GM19025 (cell line): ENCODE results near the gene C19orf73.
"Not testable (repeated sequence)": the region's sequence is repeated elsewhere in the genome, so short reads cannot be mapped to it uniquely, and the experiment has no call there.

Experiments
- ATAC-seq: cut with Tn5 transposase; IDR thresholded peaks from one replicate; pipeline ENCODE4 v1.9.1; 2021; ENCODE audit warnings: mild to moderate bottlenecking, low read depth, moderate library complexity; ENCODE audit not compliant: unreplicated experiment

C19orf73 gene

DNA sequence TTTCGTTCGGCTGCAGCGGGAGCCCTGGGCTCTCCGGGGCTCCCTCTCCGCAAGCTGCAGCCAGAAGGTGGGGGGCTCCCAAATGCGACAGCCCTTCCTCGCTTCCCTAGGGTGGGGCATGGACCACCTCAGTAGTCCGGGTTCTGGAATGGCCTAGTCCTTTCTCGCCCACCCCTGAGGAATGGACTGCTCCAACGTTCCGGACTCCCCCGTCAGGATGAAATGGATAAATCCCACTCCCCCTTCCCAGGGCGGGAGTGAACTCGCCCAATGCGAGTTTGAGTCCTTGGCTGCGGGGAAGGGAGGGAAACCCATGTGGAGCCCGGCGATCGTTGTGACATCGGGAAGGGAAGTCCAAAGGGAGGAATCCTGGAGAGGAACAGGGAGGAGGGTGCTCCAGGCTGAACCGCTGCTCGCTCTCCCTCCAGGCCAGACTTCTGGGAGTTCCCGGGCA is 30.7 kb upstream of the C19orf73 start:
- no peak for ATAC-seq

DNA sequence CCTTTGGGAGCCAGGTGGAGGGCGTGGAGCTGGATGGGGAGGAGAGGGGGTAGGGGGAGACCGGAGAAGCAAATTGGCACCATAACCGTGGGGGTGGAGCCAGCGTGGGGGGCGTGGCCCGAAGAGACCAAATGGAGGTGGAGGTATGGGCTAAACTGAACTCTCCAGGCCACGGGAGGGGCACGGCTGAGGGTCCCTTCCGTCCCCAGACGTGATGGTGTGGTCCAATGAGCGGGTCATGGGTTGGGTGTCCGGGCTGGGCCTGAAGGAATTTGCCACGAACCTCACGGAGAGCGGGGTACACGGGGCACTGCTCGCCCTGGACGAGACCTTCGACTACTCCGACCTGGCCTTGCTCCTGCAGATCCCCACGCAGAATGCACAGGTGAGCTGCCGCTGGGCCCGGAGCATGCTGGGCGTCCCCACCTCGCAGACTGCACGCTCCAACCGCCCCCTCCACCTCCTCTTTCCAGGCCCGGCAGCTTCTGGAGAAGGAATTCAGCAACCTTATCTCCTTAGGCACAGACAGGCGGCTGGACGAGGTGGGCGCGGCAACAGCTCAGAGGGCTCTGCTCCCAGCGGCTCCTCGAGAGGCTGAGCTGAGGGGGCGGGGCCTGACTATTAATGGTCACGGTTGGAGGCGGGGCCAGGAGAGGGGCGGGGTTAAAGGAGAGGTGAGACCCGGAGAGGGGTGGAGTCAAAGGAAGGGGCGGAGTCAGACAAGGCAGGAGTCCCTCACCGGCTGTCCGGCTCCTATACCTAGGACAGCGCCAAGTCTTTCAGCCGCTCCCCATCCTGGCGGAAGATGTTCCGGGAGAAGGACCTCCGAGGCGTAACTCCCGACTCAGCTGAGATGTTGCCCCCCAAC is 30.1 kb upstream of the C19orf73 start:
- no peak for ATAC-seq

DNA sequence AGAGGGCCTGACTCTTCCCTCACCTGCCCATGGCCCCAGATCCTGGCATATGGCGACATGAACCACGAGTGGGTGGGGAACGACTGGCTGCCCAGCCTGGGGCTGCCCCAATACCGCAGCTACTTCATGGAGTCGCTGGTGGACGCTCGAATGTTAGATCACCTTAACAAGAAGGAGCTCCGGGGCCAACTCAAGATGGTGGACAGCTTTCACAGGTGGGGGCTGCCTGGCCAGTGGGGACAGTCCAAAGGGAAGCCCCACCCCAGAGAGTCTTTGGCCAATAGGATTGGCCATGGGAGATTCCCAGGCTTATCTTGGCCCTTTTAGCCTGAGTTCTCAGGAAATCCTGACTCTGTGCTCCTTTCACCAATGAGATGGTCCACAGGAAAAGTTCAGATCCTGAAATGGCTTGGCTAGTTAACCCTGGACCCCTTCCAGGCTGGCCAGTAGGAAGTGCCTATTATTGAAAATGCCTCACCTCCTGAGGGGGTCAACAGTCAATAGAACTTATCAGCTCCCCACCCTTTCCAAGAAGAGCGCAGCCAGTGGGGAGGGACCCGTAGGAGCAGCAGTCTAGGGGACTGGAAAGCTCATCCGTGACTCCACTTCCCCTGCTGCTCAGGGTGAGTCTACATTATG is 29.2 kb upstream of the C19orf73 start:
- no peak for ATAC-seq

DNA sequence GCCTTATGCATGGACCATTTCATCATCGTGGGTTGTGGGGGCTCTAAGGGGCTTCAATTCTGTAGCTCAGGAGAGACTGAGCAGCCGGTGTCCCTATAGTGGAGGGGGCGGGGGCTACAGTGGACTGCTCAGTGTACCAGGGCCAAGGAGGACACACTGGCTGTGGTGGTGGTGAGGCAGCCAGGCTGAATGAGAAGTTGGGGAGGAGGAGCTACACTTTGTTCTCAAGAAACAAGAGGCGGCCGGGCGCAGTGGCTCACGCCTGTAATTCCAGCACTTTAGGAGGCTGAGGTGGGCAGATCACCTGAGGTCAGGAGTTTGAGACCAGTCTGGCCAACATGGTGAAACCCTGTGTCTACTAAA is 27.4 kb upstream of the C19orf73 start:
- not testable (repeated sequence) for ATAC-seq

DNA sequence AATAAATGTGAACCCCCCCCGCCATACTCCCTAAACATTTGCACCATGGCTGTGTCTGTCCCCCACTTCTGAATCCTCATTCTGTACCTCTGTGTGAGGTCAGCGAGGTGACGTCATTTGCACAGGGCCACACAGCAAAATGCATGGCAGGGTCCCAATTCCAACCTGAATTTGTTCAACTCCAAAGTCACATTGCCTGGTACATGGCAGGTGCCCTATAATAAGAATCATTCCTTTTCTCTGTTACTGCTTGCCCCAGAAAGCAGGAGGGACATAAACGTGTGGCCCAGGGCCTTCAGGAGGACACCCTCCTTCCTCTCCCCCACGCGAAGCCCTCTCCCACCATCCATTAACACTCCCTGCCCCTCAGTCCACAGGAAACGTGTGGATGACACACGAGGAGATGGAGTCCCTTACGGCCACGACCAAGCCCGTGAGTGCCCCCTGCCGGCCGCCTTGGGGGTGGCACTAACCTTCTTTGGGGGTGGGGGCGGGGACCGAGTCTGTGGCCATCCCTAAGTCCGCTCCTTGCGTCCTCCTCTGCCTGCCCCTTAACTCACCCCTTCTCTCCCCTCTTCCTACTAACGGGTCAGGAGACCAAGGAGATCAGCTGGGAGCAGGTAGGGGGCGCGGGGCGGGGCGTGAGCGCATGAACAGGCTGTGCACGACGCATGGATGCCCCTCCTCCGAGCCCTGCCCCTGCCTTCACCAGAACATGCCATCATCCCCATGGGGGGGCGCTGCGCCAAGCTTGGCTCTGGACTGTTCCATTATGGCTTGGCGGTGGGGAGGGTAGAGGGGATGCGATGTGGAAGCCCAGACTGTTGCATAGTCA is 26.8 kb upstream of the C19orf73 start:
- ATAC-seq: no peak

DNA sequence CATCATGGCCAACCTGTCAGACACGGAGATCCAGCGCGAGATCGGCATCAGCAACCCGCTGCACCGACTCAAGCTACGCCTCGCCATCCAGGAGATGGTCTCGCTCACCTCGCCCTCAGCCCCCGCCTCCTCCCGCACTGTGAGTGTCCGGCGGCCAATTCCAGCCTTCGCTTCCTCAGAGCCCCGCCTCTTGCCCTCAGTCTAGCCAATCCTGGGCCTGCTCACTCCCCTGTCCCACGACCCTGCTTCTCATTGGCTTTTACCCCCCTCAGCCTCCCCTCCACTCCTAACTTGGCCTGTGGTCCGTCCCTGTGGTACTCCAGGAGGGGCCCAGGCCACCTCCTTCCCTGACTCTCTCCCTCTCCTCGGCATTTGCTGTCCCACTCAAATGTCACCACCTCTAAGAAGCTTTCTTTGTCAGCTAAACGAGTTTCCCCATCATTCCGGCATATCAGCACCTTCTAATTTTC is 24.0 kb upstream of the C19orf73 start:
- ATAC-seq: no peak

DNA sequence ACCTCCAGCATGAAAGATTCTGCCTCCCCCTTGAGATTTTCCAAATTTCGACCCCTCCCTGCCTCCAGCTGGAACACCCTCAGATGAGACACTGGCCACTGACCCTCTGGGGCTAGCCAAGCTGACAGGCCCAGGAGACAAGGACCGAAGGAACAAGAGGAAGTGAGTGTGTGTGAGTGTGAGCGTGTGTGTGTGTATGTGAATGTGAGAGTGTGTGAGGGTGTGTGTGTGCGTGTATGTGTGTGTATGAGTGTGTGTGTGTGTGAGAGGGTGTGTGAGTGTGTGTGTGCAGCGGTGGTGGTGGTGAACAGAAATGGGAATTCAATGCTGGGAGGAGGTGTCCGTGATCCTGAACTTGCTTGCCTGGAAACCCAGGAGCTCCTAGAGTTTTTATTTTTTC is 22.4 kb upstream of the C19orf73 start:
- ATAC-seq: no peak

DNA sequence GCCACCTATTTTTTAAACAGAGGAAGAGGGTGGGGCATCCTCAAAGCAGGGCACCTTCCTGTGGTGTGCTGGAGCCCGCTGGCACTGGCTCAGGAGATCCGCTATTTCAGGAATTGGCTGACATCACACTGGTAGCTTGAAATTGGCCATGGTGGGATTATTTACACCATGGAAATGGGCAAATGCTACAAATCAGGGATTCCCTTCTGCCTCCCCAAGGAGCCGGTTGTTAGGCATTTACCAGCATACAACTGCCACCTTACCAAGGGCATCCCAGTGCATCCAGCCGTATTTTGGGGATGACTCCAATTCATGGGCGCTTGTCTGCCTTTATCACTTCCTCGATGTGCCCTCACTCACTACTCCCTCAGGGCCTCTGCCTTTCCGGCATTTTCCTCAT is 22.0 kb upstream of the C19orf73 start:
- no peak for ATAC-seq

DNA sequence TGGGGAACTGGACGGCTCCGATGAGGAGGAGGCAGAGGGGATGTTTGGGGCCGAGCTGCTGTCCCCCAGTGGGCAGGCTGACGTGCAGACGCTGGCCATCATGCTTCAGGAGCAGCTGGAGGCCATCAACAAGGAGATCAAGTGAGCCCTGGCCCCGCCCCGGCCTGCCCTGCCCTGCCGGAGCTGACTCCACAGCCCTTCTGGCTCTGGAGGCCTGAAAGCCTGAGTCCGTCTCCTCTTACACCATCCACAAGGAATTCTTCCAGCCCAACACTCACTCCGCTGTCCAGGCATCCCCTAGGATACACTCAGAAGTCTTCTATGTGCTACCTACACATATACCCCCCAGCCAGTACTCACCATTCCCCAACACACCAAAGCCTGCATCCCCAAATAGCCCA is 17.8 kb upstream of the C19orf73 start:
- no peak for ATAC-seq

DNA sequence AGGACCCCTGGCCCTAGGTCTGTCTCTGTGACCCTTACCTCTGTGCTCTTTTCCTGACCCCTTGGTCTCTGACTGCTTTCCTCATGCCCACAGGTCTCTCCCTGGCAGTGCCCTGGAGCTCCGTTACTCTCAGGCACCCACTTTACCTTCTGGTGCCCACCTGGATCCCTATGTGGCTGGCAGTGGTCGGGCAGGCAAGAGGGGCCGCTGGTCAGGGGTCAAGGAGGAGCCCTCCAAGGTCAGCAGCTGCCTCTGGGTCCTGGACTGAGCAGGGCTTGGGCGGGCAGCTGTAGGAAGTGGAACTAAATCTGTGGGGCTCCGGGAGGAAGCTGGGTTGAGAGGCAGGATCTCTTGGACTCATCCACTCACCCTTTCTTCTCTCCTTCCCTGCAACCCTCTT is 16.7 kb upstream of the C19orf73 start:
- ATAC-seq: no peak

DNA sequence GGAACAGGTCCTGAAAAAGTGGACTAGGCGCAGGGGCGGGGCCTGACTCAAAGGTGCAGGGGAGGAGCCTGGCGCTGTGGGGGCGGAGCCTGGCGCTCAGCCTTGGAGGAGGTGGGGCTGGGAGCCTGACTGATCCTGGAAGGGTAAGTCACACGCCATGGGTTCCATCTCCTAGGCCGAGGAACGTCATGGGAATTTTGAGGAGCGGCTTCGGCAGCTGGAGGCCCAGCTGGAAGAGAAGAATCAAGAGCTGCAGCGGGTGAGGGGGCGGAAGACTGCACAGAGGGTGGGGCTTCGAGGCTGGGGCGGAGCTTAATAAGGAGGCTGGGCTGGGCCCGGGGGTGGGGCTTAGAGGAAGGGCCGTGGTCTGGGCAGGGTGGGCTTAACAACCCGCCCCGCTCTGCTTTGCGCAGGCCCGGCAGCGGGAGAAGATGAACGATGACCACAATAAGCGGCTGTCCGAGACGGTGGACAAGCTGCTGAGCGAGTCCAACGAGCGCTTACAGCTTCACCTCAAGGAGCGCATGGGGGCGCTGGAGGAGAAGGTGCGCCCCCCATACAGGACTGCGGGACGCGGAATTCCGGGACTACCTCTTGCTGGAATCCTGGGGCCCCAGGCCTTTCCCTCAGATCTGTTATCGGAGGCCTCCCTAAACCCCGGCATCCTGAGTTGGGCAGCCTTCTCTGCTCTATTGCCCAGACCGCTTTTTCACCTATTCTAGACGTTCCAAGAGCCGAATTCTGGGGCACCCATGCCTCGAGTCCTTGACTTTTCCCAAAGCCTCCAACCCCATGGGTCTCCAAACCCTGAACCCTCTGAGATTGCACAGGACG is 14.9 kb upstream of the C19orf73 start:
- no peak for ATAC-seq

DNA sequence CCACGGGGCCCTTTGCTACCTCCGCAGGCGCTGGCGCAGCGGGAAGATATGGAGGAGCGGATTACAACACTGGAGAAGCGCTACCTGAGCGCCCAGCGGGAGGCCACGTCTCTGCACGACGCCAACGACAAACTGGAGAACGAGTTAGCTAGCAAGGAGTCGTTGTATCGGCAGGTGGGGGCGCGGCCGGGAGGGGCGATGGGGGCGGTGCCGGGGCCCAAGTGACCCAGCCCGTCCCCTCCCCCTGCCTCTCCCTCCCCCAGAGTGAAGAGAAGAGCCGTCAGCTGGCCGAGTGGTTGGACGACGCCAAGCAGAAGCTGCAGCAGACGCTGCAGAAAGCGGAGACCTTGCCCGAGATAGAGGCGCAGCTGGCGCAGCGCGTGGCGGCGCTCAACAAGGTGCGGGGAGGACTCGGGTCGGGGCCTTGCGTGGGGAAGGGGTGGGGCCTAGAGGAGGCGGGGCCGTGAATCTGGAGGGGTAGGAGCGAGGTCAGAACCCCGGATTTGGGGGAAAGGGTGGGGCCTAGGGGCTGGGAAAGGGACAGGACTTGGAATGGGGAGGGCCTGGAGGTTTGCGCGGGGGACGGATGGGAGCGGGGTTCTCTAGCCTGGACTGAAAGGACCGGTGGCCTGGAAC is 14.1 kb upstream of the C19orf73 start:
- ATAC-seq: no peak

DNA sequence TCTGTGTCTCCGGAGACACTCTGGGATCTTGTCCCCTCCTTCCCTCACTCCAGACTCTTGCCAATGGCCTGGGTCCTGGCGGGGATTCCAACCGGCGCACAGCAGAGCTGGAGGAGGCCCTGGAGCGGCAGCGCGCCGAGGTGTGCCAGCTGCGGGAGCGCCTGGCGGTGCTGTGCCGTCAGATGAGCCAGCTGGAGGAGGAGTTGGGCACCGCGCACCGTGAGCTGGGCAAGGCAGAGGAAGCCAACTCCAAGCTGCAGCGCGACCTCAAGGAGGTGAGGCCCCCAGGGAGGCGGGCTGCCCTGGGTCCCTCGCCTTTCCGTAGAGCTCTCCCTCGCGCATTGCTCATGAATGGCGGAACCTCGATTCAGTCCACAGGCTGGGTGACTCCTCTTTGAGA is 11.4 kb upstream of the C19orf73 start:
- no peak for ATAC-seq

DNA sequence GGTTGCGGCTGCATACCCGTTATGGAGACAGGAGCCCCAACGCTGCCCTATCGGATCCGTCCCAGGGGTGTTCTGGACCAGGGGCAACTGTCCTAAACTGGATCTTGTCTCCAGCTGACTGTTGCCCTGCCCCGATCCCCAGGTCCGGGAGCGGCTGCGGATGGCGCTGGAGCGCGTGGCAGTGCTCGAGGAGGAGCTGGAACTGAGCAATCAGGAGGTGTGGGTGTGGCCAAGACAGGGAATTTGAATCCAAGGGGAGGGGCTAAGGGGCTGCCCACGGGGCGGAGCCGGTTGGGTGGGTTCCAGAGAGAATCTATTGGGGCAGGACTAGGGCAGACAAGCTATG is 10.3 kb upstream of the C19orf73 start:
- ATAC-seq: no peak

DNA sequence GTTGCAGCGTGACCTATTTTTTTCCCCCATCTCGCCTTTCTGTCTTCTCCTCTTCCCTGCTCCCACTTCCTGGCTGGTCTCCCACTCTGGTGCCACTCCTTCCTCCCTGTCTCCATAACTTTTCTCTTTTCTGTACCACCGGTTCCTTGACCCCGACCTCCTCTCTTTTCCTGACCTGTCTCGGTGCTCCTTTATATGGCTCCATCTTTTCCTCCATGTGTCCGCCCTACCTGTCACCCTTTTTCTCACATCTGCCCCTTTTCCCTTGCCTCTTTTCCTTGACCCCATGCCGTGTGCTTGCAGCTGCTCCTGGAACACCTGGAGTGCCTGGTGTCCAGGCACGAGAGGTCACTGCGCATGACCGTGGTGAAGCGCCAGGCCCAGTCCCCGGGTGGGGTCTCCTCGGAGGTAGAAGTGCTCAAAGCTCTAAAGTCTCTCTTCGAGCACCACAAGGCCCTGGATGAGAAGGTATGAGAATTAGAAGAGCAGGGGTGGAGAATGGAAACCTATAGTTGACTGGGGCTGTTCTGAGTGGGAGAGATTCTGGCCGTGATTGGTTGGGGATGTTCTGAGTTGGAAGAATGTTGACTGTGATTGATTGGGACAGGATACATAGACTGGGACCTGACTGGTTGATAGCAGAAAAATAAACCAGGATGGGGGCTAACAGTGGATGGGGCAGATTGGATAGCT is 9.7 kb upstream of the C19orf73 start:
- ATAC-seq: no peak

DNA sequence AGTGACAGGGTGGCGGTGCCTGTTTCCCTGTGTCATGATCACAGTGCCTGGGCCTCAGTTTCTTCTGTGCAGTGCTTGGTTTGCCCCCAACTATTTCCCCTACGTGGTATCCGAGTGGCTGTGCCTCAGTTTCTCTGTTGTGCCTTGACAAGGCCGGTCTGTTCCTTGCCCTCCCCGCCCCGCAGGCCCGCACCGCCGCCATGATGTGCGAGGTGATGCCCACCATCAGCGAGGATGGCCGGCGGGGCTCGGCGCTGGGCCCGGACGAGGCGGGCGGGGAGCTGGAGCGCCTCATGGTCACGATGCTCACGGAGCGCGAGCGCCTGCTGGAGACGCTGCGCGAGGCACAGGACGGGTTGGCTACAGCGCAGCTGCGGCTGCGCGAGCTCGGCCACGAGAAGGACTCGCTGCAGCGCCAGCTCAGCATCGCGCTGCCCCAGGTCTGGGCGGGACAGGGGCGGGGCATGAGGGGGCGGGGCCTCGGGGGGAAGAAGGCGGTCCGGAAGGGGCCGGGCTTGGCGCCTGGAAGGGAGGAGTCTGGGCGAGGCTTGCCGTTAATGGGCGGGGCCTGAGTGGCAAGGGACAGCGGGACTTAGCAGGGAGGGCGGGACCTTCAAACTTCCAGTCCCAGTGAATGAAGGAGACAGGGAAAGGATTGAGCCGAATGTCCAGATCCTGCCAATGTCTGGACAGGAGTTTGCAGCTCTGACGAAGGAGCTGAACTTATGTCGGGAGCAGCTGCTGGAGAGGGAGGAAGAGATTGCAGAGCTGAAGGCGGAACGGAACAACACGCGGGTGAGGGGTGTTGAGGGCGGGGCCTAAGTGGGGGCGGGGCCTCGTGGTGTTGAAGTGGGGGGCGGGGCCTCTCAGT is 9.0 kb upstream of the C19orf73 start:
- peak; percentile 86 for ATAC-seq

DNA sequence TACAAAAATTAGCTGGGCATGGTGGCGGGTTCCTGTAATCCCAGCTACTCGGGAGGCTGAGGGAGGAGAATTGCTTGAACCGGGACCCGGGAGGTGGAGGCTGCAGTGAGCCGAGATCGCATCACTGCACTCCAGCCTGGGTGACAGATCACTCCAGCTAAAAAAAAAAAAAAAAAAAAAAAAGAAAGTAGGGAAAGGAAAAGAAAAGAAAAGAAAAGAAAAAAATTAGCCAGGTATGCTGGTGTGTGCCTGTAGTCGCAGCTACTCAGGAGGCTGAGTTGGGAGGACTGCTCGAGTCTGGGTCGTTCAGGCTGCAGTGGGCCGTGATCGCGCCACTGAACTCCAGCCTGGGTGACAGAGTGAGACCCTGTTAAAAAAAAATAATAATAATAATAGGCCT is 8.3 kb upstream of the C19orf73 start:
- not testable (repeated sequence) for ATAC-seq

DNA sequence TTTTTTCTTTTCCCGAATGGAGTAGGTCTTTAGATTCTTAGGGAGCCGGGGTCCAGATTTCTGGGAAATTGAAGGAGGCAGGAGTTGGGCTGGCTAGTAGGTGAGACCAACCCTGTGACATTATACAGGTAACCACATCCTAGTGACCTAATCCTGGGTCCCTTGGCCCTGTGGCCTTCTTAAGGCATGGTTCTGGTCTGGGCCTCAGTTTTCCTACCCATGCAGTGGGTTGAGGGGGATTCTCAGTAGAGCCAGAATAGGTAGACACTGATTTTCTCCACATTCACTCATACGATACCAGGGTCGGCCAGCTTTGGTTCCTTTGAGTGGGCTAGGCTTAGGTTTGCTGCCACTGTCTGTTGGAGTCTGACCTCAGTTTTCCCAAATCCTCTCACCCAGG is 7.6 kb upstream of the C19orf73 start:
- no peak for ATAC-seq
